Right ventricle myocardium inferior (tissue), 1 donor: ENCODE results near the gene ST3GAL3. TPM values are rescaled to one million over a fixed set of nuclear protein-coding genes. Genes with fewer than 3 reads are reported as not detected.

Source experiments
- ATAC-seq: fragments of 200-7000 bp; cut with Tn5 transposase; one replicate; pipeline ENCODE4 v1.9.1; 2020; ENCODE audit warnings: mild to moderate bottlenecking, moderate library complexity
- DNase-seq: peaks from one replicate; pipeline ENCODE4 v3.0.0; 2021; ENCODE audit errors: missing footprints
- intact Hi-C: fragments of 100-400 bp; cut with DNase I; formaldehyde crosslinking; loops from one replicate; pipeline ENCODE4 v1.11.0; 2022
- long read RNA-seq: library from polyadenylated mRNA; unstranded; transcript quantifications from one replicate; pipeline ENCODE4 v2.0.0, GENCODE V29; 2021
- total RNA-seq: library from RNA; stranded (reverse); fragmentation: NEBNext Ultra II Directional; extraction: Animal tissue kit (Norgen Biotek cat#: 25700); gene quantifications from one replicate; pipeline ENCODE4 v1.2.1, GENCODE V29; 2021
- donor health status: DM: no; HTN: yes; CAD: no; lungs with severe emphysema.

Gene ST3GAL3
- 22.0 TPM for total RNA-seq
- long read RNA-seq, transcript ST3GAL3-205 (12 exons, 2,299 nt), result major isoform, 22 of 39 reads
- long read RNA-seq, transcript ST3GAL3-209 (11 exons, 2,212 nt), result minor isoform, 9 of 39 reads
- long read RNA-seq, partial matches to known transcripts, result 1 of 39 reads
- long read RNA-seq, other reads (novel, unspliced or antisense), result 4 of 39 reads

GRCh38 chr1:43707190-43708001 is at the start of gene ST3GAL3:
Gene ST3GAL3, plus strand, starts transcription at chr1:43707536. Its CDS starts 28,727 bp downstream, at chr1:43736263.
- peak; percentile 98 for ATAC-seq
- DNase-seq, result peak; percentile 96
- intact Hi-C loops, result loop anchor here (2.0 kb wide), 1 partner anchor 57 kb away; the partner anchor contains the start of gene KDM4A

GRCh38 chr1:43659212-43660166 is 47.8 kb upstream of the ST3GAL3 start:
- ATAC-seq, result no peak
- DNase-seq, result no peak
- intact Hi-C loops, result no loop called here

DNA sequence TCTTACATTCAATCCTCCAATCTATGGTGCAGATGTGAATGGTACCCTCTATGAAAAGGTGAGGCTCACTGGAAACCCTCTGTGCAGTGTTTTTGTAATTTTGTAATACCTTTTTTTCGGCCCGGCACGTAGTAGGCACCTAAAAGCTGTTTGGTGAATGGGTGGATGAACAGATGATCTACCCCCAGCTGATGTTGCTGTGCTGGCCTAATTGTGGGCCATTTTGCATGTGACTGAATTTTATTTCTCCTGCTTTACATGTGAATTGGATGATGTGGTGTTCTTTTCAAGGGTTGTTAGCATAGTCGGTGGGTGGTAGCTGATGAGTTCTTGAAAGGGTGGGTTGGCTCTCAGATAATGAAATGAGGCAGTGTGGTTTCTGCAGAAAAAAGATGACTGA is 47.0 kb upstream of the ST3GAL3 start:
- no peak for DNase-seq
- intact Hi-C loops, result no loop called here

DNA sequence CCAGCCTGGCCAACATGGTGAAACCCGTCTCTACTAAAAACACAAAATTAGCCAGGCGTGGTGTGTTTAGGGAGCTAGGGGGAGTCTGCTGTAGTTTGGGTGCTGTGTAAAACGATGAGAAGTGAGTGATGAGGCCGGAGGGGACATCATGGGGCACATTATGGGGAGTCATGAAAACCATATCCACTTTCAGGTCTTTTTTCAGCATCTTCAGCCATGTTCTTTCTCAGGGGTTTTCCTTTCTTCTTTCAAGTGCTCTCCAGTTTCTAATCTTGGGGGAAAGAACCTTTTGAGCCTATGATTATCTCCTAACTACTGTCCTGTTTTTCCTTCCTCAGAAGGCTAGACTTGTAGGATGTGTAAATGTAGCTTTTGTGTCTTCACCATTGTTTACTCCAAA is 43.0 kb upstream of the ST3GAL3 start:
- intact Hi-C loops, result no loop called here
- DNase-seq, result no peak
- ATAC-seq, result no peak

More for the DNA sequence above, 47.0 kb upstream of the ST3GAL3 start:
- ATAC-seq, result no peak

- DNase-seq (no peak), ATAC-seq (no peak)
- intact Hi-C loops, result no loop called here
Observed at GRCh38 chr1:43666608-43667007, 40.7 kb upstream of the ST3GAL3 start.

DNA sequence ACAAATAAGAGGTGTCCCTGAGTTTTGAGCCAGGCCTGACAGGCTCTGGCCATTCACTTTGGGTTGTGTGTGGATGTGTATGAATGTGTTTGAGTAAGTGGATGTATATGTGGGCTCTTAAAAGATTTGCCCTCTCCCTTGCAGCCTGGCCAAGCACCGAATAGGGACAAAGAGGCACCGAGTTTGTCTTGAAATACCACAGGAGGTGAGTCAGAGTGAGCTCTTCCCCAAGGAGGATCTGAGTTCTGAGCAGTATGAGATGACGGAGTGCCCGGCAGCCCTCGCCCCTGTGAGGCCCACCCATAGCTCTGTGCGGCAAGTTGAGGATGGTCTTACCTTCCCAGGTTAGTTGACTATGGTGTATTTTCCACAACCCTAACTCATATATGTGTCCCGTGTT is 38.4 kb upstream of the ST3GAL3 start:
- intact Hi-C loops, result no loop called here
- ATAC-seq (no peak), DNase-seq (no peak)

- intact Hi-C loops, result loop anchor here (10.0 kb wide), 1 partner anchor 215 kb away; the partner anchor contains the start of gene HYI
- DNase-seq (no peak), ATAC-seq (no peak)
Observed at GRCh38 chr1:43669878-43670277, 37.5 kb upstream of the ST3GAL3 start.

- ATAC-seq (peak; percentile 79), DNase-seq (no peak)
- intact Hi-C loops, result loop anchor here (10.0 kb wide), 1 partner anchor 216 kb away; the partner anchor contains the start of gene HYI
Observed at GRCh38 chr1:43671193-43671592, 36.1 kb upstream of the ST3GAL3 start.

- ATAC-seq, result peak; percentile 53
- intact Hi-C loops, result loop anchor here (10.0 kb wide), 1 partner anchor 217 kb away; the partner anchor contains the start of gene HYI
- DNase-seq, result no peak
Observed at GRCh38 chr1:43671626-43672330, 35.6 kb upstream of the ST3GAL3 start.

DNA sequence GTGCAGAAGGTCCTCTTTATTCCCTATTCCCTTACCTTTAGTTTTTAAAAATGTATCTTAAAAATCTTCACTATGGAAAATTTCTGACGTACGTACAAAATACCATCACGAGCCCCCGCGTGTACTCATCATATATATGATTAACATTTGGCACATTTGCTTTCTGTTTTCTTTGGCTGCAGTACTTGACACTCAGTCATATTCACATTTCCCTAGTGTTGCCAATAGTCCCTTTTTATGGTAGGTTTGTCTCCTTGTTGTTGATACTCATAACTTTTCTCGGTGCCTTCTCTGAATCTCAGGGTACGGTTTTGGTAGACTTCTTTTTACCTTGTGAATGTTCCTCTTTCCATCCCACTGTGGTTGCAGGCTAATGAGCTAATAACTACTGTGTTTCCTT is 34.1 kb upstream of the ST3GAL3 start:
- DNase-seq (no peak), ATAC-seq (no peak)
- intact Hi-C loops, result loop anchor here (10.0 kb wide), 1 partner anchor 218 kb away; the partner anchor contains the start of gene HYI

GRCh38 chr1:43678940-43679339 is 28.4 kb upstream of the ST3GAL3 start:
- DNase-seq, result no peak
- intact Hi-C loops, result loop anchor here (10.0 kb wide), 1 partner anchor 224 kb away; the partner anchor contains the start of gene HYI
- no peak for ATAC-seq

GRCh38 chr1:43683560-43683959 is 23.8 kb upstream of the ST3GAL3 start:
- intact Hi-C loops, result no loop called here
- ATAC-seq (no peak), DNase-seq (no peak)

- intact Hi-C loops, result no loop called here
- ATAC-seq (no peak), DNase-seq (no peak)
Observed at GRCh38 chr1:43686801-43687200, 20.5 kb upstream of the ST3GAL3 start.

DNA sequence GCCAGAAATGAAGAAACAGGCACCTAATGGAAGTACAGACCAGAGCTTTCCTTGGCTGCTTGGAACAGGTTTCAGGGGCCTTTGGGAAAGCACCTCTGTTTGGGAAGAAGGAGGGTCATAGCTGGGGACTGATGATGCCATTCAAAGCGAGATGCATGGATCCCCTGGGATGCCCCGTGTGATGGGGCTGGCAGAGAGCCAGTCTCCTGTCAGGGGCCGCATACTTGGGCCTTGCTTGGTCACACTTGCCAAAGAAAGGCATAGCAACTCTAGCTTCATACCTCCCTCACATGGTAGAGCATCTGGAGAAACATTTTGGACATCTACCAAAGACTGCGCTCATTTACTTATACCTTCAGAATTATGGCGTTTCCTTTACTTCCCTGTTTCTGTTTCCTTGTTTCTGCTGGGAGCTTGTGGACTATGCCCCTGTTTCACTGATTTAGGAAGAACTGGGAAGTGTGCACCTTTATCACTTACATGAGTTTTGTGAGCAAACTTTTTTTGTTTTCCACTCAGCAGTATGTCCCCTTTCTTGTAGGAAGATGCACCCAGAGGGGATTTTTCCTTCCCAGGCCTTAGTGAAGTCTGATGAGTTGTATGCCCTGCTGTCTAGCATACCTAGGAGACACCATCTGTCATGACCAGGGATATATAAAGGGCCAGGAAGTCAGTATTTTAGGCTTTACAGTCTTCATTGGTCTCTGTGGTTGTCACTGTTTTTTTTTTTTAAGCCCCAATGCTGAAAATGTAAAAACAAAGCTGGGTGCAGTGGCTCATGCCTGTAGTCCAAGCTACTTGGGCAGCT is 19.8 kb upstream of the ST3GAL3 start:
- DNase-seq (no peak), ATAC-seq (no peak)
- intact Hi-C loops, result no loop called here

DNA sequence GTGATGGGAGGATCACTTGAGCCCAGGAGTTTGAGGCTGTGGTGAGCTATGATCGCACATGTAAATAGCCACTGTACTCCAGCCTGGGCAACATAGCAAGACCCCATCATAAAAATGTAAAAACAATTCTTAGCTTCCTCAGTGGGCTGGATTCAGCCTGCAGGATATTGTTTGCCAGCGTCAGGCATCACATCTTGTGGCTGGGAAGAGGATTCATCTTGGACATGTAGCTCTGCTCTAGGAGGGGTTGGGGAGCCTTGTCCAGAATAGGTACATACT is 19.3 kb upstream of the ST3GAL3 start:
- intact Hi-C loops, result no loop called here
- ATAC-seq (no peak), DNase-seq (no peak)

- ATAC-seq (peak; percentile 53), DNase-seq (no peak)
- intact Hi-C loops, result no loop called here
Observed at GRCh38 chr1:43688594-43689000, 18.7 kb upstream of the ST3GAL3 start.

DNA sequence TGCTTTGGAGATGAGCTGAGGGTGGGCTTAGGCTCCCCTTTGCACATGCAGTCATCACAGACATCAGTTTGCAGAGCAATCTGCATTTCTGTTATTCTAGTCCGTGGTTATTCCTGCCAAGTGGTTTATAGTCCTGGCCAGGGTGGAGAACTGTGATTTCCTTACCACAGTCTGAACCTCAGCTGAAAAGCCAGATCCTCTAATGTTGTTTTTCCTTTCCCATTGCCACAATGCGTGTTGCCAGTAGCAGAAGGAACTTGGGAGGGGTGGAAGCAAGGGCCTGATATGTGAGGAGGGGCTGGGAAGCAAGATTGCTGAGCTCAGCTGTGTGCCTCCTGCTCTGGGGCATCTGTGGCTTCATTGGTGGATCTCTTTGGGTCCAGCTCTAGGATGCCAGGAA is 18.0 kb upstream of the ST3GAL3 start:
- intact Hi-C loops, result no loop called here
- DNase-seq (no peak), ATAC-seq (no peak)
